Raji (cell line): Measurements from ENCODE around the gene RARB.

ENCODE experiments used
- POLR2A ChIP-seq: IDR thresholded peaks from 2 replicates; pipeline ENCODE4 v1.6.1; 2011; ENCODE audit warnings: low read depth, low read length, control low read depth; ENCODE audit not compliant: insufficient read depth

RARB gene

DNA sequence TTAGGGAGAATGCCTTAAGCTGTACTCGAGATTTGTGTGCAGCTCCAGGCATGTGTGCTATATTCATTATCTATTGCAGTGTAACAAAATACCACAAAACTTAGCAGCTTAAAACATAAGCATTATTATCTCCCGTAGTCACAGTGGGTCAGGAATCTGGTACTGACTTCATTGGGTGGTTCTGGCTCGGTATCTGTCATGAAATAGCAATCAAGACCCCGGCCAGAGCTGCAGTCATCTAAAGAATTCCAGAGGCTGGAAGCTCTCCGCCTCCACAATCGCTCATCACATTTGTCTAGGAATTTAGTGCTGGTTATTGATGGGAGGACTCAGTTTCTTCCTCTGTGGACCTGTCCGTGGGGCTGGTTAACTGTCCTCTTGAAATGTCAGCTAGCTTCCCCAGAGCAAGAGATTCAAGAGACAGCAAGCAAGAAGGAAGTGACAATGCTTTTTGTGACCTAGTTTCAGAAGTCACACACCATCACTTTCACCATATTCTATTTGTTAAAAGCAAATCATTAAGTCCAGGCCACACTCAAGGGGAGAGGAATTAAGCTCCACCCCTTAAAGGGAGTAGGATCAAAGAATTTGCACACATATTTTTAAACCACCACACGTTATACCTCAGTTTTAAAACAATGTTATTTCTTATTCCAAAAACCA lies 160.5 kb downstream of the RARB start:
- no peak for TF ChIP-seq POLR2A

DNA sequence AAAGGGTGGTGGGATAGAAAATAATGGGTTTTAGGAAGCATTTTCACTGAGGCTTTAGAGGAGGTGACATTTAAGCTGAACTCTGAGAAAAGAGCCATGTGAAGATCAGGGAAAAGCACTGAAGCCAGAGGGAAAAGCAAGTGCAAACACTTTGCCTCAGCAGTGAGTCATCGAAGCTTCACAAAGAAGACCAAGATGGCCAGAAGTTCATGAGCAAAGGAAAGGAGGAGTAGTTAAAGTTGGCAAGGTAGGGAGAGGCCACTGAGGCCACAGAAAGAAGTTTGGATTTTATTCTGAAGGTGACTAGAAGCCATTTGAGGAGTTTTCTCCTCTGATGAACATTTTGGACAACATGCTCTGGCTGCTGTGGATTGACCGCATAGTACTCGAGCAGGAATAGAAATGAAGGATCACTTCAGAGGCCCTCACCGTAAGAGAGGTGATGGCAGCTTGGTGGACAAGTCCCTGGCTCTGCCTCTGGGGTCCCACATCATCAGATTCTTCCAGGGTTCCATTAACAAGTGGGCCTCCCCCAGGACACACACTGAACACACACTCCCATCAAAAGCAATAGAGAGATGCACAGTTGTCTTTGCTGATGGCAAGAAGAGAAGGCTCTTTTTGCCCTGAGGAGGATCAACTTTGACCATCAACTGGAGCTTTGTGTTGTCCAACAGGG lies 161.2 kb downstream of the RARB start:
- TF ChIP-seq POLR2A = no peak

DNA sequence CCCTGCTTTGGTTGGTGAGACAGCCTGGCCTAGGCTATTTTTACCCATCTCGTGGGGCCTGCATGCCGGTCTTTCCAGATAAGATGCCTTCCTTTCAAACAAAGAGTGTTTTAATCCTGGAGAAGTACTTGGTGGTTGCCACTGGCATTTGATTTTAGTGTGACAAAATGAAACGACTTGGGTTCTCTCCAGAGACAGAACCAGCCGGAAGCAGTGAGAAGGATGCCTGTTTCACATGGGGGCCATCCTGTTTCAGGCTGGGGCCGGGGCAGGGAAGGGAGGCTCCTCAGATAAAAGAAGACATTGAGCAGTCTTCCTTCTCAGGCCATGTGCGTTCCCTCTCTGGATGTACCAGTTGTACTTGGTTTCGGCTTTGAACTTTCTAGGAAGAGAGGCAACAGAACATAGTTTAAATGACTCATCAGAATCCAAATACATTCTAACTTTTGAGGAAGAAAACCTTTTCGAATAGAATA lies 161.8 kb downstream of the RARB start:
- no peak for TF ChIP-seq POLR2A

DNA sequence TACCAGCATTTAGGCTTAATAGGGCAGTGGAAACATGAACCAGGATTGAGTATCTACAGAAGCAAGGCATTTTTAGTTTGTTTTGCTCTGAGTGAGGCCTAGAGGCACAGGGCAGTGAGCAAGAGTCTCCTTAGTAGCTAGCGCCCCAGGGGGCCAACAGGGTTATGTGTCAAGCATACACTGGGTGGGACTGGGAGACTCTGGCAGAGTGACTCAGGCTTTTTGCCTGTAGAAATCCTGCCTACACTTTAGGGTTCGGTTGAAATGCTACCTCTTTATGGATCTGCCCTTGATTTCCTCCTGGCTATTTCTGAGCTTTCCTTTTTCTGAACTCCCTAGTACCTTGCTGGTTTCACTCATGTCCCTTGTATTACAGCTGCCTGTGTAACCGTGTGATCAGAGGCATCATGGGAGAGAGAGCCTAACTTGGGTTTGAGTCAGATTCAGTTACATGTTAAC lies 164.5 kb downstream of the RARB start:
- no peak for TF ChIP-seq POLR2A

DNA sequence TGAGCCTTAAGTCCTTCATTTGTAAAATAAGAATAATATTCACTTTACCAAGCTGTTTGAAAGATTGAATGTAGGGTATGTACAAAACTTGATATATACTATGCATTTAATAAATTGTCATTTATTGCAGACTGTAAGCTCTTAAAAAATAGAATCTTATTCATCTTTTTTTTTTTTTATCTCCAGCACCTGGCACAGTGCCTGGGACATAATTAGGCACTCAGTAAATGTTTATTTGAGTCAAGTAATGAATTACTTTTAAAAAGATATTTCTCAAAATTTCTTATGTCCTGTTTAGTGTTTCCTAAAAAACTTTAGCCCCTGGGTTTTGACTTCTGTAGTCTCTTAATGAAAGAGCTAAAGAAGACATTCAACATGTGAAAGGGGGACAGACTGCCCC lies 164.9 kb downstream of the RARB start:
- no peak for TF ChIP-seq POLR2A

DNA sequence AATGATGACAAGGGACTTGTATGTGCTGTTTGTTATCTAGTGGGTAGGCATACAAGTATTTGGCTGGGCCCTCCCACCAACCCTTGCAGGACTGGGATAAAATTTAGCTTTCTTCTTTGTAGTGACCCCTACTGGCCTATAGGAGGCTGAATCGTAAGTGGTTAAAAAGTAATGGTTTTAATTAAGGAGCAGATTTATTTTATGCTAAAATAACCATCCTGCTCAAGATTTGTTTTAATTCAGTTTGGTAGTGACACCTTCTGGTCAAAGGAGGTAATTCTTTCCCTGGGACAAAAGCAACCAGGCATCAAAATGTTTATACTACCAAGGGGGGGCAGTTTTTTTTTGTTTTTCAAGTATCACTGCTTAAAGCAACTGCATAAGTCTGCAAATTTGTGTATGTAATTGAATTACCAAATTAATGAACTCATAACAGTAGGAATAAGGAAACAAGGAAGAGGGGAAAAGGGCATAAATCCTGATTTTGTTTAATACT lies 166.0 kb downstream of the RARB start:
- no peak for TF ChIP-seq POLR2A

DNA sequence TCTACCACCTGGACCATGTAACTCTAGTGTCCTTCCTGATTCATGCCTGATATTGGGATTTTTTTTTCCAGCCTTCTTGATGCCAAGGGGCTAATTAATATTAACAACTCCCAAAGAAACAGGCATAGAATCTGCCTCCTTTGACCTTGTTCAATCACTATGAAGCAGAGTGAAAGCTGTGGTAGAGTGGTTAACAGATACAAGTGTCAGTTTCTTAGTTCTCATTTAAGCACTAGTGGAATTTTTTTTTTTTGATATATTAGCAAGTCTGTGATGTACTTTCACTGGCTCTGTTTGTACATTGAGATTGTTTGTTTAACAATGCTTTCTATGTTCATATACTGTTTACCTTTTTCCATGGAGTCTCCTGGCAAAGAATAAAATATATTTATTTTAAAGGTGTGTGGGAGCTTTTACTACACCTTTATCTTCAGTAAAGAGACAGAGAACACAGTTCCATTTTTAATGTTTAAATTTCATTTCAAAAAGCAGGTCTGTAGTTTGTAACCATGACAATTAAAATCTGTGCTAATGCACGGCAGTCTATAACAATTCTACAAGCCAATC lies 169.6 kb downstream of the RARB start:
- no peak for TF ChIP-seq POLR2A

DNA sequence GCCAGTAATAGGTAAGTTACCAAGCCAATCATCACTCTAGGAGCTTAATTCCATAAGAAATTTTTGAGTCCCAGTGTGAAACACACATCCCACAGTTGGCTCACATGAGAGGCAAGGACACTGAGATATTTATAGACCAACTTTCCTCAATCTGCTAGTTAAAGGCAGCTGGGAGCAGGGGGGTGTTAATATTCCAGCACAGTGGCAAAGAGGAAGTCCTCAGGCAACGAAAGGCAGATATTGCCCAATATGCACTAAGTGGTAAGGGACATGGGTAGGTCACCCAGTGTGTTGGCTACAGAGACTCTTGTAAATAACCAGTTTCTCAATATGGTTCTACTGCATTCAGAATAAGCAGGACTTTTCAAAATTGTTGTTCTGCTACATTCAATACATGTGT lies 175.6 kb downstream of the RARB start:
- TF ChIP-seq POLR2A = no peak

DNA sequence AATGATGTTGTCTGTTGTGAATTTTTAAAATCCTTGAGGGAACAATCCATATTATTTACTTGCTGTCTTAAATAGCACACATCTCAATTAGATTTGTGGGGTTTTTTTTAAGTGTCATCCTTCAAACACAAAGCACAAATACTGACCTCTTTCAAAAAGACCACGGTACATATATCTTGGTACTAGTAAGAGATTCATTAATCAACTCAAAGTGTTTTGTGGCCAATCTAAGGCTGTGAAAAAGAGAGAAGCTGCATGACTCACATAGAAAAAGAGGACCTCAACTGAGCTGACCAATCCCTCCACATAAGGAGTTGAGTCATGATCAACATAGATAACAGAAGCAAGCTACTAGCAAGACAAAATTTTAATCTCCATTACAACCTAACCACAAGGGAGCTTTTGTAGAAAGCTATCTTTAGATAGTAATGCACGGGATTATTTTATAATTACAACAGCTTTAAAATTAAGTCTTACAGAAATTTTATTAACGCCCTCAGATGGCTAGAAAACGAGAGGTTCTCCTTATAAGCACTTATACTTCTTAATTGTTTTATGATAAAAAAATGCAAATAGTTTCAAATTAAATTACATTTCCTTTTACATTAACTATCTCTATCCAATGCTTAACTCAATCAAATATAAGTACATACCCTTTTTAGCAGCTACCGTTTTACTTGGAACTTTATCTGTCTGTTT lies 176.2 kb downstream of the RARB start:
- TF ChIP-seq POLR2A = no peak

DNA sequence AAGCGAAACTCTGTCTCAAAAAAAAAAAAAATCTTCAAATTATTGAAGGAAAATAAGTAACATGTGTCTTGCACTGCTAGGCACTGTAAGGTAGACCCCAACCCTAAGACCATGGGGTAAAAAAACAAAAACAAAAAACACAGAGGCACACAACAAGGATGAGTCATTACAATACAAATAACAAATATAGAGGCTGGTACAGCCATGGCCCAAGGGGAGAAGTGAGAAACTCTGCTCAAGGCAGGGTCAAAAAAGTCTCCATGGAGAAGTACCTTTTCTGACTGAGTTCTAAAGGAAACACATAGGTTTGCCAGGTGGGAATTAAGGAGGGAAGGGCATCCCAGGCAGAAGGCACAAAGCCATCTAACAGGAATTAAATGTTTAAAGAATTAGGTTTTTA lies 182.1 kb downstream of the RARB start:
- no peak for TF ChIP-seq POLR2A

DNA sequence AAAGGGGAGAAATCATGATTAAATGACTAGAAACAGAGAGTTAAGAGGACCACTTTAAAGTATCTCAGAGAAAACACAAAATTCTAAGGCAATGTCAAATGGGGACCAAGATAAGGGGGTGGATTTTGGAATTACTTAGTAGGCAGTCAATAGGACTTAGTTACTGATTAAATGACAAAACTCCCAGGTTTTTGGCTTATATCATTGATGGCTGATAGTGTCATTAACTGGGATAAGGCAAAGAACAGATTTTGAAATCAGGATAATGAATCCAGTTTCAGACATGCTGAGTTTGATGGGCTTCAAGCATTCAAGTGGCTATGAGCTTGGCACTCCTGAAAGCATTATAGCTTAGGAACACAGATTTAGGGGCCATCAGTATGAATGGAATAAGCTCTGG lies 182.7 kb downstream of the RARB start:
- TF ChIP-seq POLR2A = no peak

DNA sequence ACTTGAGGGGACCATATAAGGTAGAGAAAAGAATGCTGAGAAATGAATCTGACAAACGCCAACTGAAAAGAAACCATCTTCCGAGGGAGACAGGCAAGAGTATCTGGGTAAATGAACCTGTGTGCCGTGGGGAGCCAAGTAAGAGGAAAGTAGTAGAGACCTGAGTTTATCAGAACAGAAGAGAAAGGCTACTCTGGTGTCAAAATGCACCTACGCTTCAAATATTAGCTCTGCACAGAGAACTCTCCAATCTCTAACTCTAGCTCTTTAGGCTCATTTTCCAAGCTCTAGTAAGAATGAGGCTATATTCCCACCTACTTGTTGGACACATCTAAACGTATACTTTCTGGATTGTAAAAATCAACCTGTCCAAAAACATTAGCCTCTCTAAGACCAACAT lies 183.1 kb downstream of the RARB start:
- TF ChIP-seq POLR2A = no peak

DNA sequence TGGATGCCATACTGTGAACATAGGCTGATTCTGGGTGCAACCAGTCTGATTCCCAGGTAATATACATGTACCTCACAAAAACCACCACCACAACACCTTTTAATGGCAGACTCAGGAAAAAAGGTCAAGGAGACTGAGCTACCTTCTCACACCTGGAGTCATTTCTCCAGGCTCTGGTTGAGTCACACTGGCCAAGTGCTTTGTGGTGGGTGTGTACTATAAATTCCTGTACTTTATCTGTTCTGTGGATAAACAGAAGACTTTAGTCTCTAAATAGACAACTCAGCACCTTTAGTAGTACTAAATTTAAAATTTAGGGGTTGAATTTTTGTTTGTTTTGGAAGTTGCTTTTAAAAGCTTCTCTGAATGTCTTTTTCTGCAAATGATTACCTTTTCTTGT lies 190.0 kb downstream of the RARB start:
- no peak for TF ChIP-seq POLR2A

DNA sequence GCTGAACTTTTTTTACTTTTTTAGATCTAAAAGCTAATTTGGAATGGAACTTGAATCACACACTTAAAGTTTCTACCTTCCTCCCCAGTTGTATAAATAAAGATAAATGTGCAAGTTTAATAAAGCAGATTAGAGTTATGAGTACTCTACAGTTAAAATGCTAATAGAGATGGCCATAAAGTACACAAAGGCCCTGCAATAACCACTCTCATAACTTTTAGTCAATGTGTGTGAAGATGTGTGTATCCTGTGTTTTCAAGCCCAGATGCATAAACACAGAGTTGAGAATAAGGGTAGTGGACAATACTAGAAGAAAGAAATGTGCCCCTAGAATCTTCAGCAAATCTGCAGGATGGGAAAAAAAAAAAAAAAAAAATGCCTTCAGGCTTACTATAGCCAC lies 191.3 kb downstream of the RARB start:
- no peak for TF ChIP-seq POLR2A

DNA sequence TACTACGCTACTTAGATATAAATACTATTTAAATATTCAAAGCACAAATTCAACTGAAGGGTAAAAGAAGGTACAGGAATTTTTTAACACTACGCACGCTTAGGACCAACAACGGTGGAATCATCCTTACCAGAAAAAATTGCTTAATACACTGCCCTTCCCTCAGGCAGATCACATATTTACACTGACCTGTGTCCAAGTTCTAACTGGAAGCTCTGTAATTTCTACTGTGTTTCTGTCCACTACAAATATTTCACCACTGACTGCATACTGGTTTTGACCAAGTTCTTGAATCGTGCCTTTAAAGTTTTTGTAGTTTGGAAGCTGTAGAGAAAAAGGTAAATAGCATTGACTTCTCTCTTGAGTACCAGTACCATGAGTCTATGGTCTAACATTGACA lies 192.4 kb downstream of the RARB start:
- no peak for TF ChIP-seq POLR2A

DNA sequence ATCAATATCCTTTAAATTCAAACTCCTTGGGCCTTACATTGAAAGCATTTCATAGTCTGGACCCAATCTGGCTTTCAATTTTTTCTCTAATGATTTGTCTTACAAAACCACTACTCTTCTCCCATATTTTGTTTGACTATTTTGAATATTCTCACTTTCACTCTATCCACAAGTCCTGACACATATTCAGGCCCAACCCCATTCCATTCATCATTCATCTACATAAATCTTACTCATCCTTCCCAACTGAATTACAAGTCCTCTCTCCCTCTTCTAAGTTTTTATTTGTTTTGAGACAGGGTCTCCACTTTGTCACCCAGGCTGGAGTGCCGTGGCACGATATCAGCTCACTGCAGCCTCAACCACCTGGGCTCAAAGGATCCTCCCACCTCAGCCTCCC lies 193.0 kb downstream of the RARB start:
- no peak for TF ChIP-seq POLR2A

DNA sequence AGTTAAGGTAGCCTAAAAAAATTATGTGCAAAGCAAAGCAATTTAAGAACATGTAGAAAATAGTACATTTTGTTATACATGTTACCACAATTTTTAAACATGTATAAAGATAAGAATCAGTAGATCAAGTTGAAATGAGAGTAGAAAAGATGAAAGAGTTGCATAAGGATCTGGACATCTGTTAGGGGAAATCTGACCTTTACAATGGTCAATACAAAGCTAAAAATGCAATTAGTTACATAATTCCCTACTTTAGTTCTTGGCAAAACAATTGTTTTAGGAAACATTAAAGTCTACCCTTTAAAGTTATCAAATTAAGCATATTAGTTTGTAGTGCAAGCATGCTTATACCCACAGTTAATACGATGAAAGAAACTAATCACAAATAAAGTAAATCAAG lies 203.9 kb downstream of the RARB start:
- no peak for TF ChIP-seq POLR2A
